ENCODE results near the gene CENPN. TPM values are rescaled to one million over a fixed set of nuclear protein-coding genes. Genes with fewer than 3 reads are reported as not detected.

CENPN gene
- total and polyA plus RNA-seq, 2 of the 13 experiments (the other 11 are each of a cell fraction or from before 2014, with no cell fraction given) = 29.7 to 129 TPM

- TF ChIP-seq ARID3A (IDR thresholded peaks at IDR 0.05; ENCODE audit: low read depth, low read length) (peak; percentile 98), FOXJ3 (CRISPR knock-in tag; IDR thresholded peaks at IDR 0.05; ENCODE audit: borderline replicate concordance) (peak; percentile 86), ZSCAN31 (CRISPR knock-in tag; IDR thresholded peaks at IDR 0.05; ENCODE audit: low read depth) (no peak), HNRNPK (IDR thresholded peaks at IDR 0.05; ENCODE audit: low read depth, low read length, poor library complexity, severe bottlenecking) (no peak), CEBPG (CRISPR knock-in tag; IDR thresholded peaks at IDR 0.05) (peak; percentile 81), ZNF367 (CRISPR knock-in tag; IDR thresholded peaks at IDR 0.05; ENCODE audit: borderline replicate concordance) (no peak), MLX (CRISPR knock-in tag; IDR thresholded peaks at IDR 0.05) (0 out of 2 replicates have a peak, but pooled peaks have one; percentile 15), ZBTB7A (CRISPR knock-in tag; IDR thresholded peaks at IDR 0.05) (no peak), PPARG (CRISPR knock-in tag; conservative IDR thresholded peaks at IDR 0.05) (no peak), SRSF4 (IDR thresholded peaks at IDR 0.05; ENCODE audit: low read depth, low read length, poor library complexity, severe bottlenecking) (no peak), NR2F6 (IDR thresholded peaks at IDR 0.05) (peak; percentile 42; the same call in 1 of the 2 replicates), NR2F6 (CRISPR knock-in tag; IDR thresholded peaks at IDR 0.05) (peak; percentile 16; the same call in 1 of the 2 replicates), HOXA5 (CRISPR knock-in tag; IDR thresholded peaks at IDR 0.05) (peak; percentile 39; the same call in 1 of the 2 replicates), ZNF614 (CRISPR knock-in tag; IDR thresholded peaks at IDR 0.05; ENCODE audit: borderline replicate concordance) (0 out of 2 replicates have a peak, but pooled peaks have one; percentile 29), NR2F2 (IDR thresholded peaks at IDR 0.05; ENCODE audit: borderline replicate concordance, low read depth) (no peak), KAT2B (IDR thresholded peaks at IDR 0.05; ENCODE audit: borderline replicate concordance, low read depth, low read length) (no peak), ISL2 (CRISPR knock-in tag; IDR thresholded peaks at IDR 0.05) (peak; percentile 71), ZNF317 (CRISPR knock-in tag; IDR thresholded peaks at IDR 0.05) (no peak), ADNP (CRISPR knock-in tag; IDR thresholded peaks at IDR 0.05) (no peak), RERE (CRISPR knock-in tag; IDR thresholded peaks at IDR 0.05; ENCODE audit: low read depth) (peak; percentile 72), ZNF713 (CRISPR knock-in tag; IDR thresholded peaks at IDR 0.05) (no peak), ZNF501 (CRISPR knock-in tag; IDR thresholded peaks at IDR 0.05) (no peak)
- TF ChIP-seq, protein P1, sequence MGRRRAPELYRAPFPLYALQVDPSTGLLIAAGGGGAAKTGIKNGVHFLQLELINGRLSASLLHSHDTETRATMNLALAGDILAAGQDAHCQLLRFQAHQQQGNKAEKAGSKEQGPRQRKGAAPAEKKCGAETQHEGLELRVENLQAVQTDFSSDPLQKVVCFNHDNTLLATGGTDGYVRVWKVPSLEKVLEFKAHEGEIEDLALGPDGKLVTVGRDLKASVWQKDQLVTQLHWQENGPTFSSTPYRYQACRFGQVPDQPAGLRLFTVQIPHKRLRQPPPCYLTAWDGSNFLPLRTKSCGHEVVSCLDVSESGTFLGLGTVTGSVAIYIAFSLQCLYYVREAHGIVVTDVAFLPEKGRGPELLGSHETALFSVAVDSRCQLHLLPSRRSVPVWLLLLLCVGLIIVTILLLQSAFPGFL (CRISPR knock-in tag; IDR thresholded peaks at IDR 0.05) = no peak
Observed at GRCh38 chr16:80991792-80992430, 15.1 kb upstream of the CENPN start (continued).

Measured in HepG2 (cell line).